ENCODE measurements around the gene MRM1.

GRCh38 chr17:36640346-36640745 is 39.0 kb downstream of the MRM1 start:
- no peak for TF ChIP-seq POLR2A (IDR thresholded peaks at IDR 0.05; ENCODE audit: low read length)
- no peak for TF ChIP-seq CEBPB (IDR thresholded peaks at IDR 0.05)
